GM13976 (cell line): ENCODE measurements around the gene HOXC9.

Source experiments
- DNase-seq: peaks from one replicate; pipeline ENCODE4 v3.0.0; 2012; ENCODE audit warnings: low spot score
- CTCF ChIP-seq: IDR thresholded peaks from 2 replicates; pipeline ENCODE4 v1.5.1; 2012; ENCODE audit warnings: borderline replicate concordance, mild to moderate bottlenecking; ENCODE audit not compliant: insufficient read depth; ENCODE audit errors: extremely low read depth, missing control alignments, control extremely low read depth
- in situ Hi-C: fragments of 300-500 bp; cut with MboI; formaldehyde crosslinking; loops from one replicate; pipeline ENCODE4 v1.12.0; 2022; ENCODE audit warnings: low sequenced_read_pairs, mixed read lengths, inconsistent platforms; ENCODE audit not compliant: unreplicated experiment

HOXC9 gene

GRCh38 chr12:54047964-54048303 lies 48.0 kb downstream of the HOXC9 start:
- DNase-seq = no peak
- TF ChIP-seq CTCF = no peak
- in situ Hi-C loops = no loop called here

DNA sequence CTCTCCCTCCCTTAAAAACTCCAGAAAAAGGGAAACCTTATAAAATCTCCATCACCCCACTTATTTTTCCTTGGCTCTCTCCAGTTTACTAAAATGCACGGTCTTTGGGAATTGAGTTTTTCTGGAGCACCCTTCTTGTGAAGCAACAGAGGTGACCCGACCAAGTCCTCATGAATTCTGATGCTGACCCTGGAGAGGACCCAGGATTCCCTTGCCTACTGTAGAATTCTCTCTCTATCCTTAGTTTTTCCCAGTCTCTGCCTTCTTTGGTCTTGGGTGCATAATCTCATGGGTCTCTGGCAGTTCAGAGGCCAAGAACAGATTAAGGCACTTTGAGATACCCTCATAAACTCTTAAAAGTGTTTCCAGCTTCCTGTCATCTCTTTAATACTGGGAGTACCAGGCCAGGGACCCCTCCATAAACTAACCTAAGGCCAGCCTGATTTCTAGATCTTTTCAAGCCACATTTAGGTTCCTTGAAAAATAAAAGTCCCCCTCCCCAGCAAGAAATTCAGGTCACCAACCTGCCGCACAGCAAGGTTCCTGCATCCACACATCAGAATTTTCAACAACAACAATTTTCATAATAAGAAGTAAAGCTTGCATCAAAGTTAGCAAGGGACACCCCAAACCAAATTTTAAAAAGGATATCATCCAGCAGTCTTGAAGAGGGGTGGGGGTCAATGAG lies 48.6 kb downstream of the HOXC9 start:
- no peak for TF ChIP-seq CTCF
- no peak for DNase-seq
- in situ Hi-C loops = no loop called here

GRCh38 chr12:54049108-54049507 lies 49.1 kb downstream of the HOXC9 start:
- no peak for TF ChIP-seq CTCF
- in situ Hi-C loops = no loop called here
- DNase-seq = no peak

DNA sequence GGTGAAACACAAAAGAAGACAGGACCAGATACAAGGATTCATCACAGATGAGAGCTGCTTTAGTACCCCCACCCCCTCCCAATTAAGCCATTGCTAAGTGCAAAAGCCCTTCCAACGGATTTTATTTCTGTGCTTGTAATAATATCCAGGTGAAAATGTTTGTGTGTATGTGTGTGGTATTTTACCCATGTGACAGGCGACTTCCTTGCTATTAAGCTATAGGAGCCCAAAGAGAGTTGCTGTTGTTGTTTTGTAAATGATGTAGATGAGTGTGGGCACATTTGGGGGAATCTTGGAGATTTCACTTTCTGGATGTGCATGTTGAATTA lies 50.5 kb downstream of the HOXC9 start:
- DNase-seq = no peak
- no peak for TF ChIP-seq CTCF
- in situ Hi-C loops = no loop called here

GRCh38 chr12:54051026-54051842 lies 51.3 kb downstream of the HOXC9 start:
- DNase-seq = peak; percentile 39
- no peak for TF ChIP-seq CTCF
- in situ Hi-C loops = no loop called here

DNA sequence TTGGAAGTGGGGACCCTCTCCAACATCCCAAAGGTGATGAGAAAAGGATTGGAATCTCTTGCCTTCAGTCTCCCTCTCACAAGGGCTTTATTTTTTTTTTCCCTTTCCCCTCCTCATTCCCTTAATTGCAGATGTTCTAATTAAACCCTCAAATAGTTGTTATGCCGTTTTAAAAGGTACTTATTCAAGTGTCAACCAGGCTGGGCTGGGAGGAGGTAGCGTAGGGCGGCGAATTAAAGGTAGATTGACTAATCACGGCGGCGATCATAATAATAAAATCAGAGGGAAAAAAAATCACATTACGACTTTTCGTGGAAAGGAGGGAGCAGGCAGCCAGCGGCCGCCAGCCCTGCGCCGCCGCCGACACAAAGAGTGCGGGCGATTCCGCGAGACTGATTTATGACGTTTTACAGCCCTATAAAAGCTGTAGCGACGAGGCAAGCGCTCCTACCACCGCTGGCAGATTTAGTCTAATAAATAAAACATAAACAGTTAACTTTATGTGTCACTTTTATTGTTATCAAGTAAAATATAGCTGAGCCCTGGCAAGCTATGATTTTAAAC lies 52.0 kb downstream of the HOXC9 start:
- no peak for DNase-seq
- TF ChIP-seq CTCF = no peak
- in situ Hi-C loops = no loop called here
